Endothelial cell of umbilical vein (primary cell): ENCODE data around the gene PTPRU. TPM values are rescaled to one million over a fixed set of nuclear protein-coding genes. Genes with fewer than 3 reads are reported as not detected.

Experiments used
- BruUV-seq: library from RNA; stranded (reverse); fragments of 400-500 nt; replicated peaks from 2 replicates; lab custom pipeline; 2021; lab: Mats Ljungman, UMichigan
- CTCF ChIA-PET: fragments of 300-600, 350-600 bp; sonication (Branson Sonifier 250); formaldehyde crosslinking; loops from one replicate; lab custom pipeline; 2021; ENCODE audit warnings: antibody characterized with exemption, inconsistent platforms; lab: Charles Lee
- POLR2A ChIA-PET: fragments of 300-600, 350-600 bp; sonication (Branson Sonifier 250); formaldehyde crosslinking; loops from one replicate; lab custom pipeline; 2021; ENCODE audit warnings: antibody characterized with exemption, inconsistent platforms; lab: Charles Lee
- DNase-seq: peaks from one replicate; pipeline ENCODE4 v3.0.0-alpha.2; 2011; ENCODE audit warnings: low read depth, low spot score
- FAIRE-seq: peaks from 2 replicates; lab custom pipeline; 2011; peaks lifted over from hg19 to GRCh38; lab: Jason Lieb, UNC
- H2AFZ ChIP-seq: 2 replicates; pipeline ENCODE4 v1.6.0; 2012; ENCODE audit warnings: low read depth, low read length, control low read depth, inconsistent platforms
- H3K27ac ChIP-seq: 2 replicates; pipeline ENCODE4 v1.5.1; 2011; ENCODE audit warnings: low read depth, mild to moderate bottlenecking, control low read depth, low read length, moderate library complexity; ENCODE audit not compliant: insufficient read depth
- H3K27me3 ChIP-seq, 2 experiments: 2 replicates each; pipeline versions ENCODE4 v1.6.0 to v1.6.1; 2011; ENCODE audit warnings: low read length in 2 of 2, mixed read lengths in 1 of 2; ENCODE audit not compliant: control insufficient read depth in 2 of 2, insufficient read depth in 2 of 2
- H3K36me3 ChIP-seq, 2 experiments: 2 replicates in 1 of 2; 3 replicates in 1 of 2; pipeline ENCODE4 v1.5.1; 2011; ENCODE audit warnings: low read length in 2 of 2, mild to moderate bottlenecking in 1 of 2, moderate library complexity in 1 of 2; ENCODE audit not compliant: control insufficient read depth in 2 of 2, insufficient read depth in 2 of 2; ENCODE audit errors: extremely low read depth in 1 of 2
- H3K4me1 ChIP-seq: 3 replicates; pipeline ENCODE4 v1.5.1; 2011; ENCODE audit warnings: mild to moderate bottlenecking, low read length; ENCODE audit not compliant: control insufficient read depth, insufficient read depth; ENCODE audit errors: extremely low read depth
- H3K4me2 ChIP-seq: 2 replicates; pipeline ENCODE4 v1.6.1; 2011; ENCODE audit warnings: low read length, control low read depth, mixed read lengths; ENCODE audit not compliant: insufficient read depth
- H3K4me3 ChIP-seq, 3 experiments: fragments of 200-600 bp in 1 of 3; sonication (generic), shearing (Covaris generic) in 1 of 3; replicated peaks in 1 of 3; 2 replicates each; pipeline ENCODE4 v1.5.1; 2011 to 2016; ENCODE audit warnings: control low read depth in 3 of 3, low read length in 3 of 3, mild to moderate bottlenecking in 2 of 3, inconsistent platforms in 1 of 3, low read depth in 1 of 3, moderate library complexity in 1 of 3; ENCODE audit not compliant: insufficient read depth in 1 of 3
- H3K79me2 ChIP-seq: 2 replicates; pipeline ENCODE4 v1.6.0; 2012; ENCODE audit warnings: low read length, inconsistent platforms; ENCODE audit not compliant: control insufficient read depth, insufficient read depth
- H3K9ac ChIP-seq: replicated peaks from 2 replicates; pipeline ENCODE3; 2011; ENCODE audit warnings: low read length, control low read depth; ENCODE audit not compliant: insufficient read depth; ENCODE audit errors: extremely low read depth
- H3K9me1 ChIP-seq: replicated peaks from 3 replicates; pipeline ENCODE4 v1.6.0; 2011; ENCODE audit warnings: mild to moderate bottlenecking, low read length; ENCODE audit not compliant: control insufficient read depth, insufficient read depth; ENCODE audit errors: extremely low read depth
- H3K9me3 ChIP-seq: replicated peaks from 2 replicates; pipeline ENCODE4 v1.5.1; 2012; ENCODE audit warnings: low read length, inconsistent platforms; ENCODE audit not compliant: control insufficient read depth, insufficient read depth
- H4K20me1 ChIP-seq: replicated peaks from 2 replicates; pipeline ENCODE3; 2011; ENCODE audit warnings: mild to moderate bottlenecking, low read length; ENCODE audit not compliant: control insufficient read depth, insufficient read depth; ENCODE audit errors: extremely low read depth
- CTCF ChIP-seq, 2 donors: IDR thresholded peaks; 1 replicate in 1 of 2; 2 replicates in 1 of 2; pipeline ENCODE4 v1.5.1; 2011; ENCODE audit warnings: low read length in 2 of 2, mild to moderate bottlenecking in 2 of 2, moderate library complexity in 2 of 2, control low read depth in 1 of 2, inconsistent platforms in 1 of 2, low read depth in 1 of 2; ENCODE audit not compliant: insufficient read depth in 1 of 2; ENCODE audit errors: extremely low read depth in 1 of 2
- EZH2 ChIP-seq: IDR thresholded peaks from 2 replicates; pipeline ENCODE4 v1.6.1; 2012; ENCODE audit warnings: borderline replicate concordance, low read depth, mild to moderate bottlenecking, moderate library complexity, low read length, inconsistent platforms; ENCODE audit not compliant: severe bottlenecking
- FOS ChIP-seq: IDR thresholded peaks from 2 replicates; pipeline ENCODE4 v1.6.1; 2011; ENCODE audit warnings: mild to moderate bottlenecking, low read length, moderate library complexity, borderline replicate concordance; ENCODE audit not compliant: insufficient read depth
- GATA2 ChIP-seq: IDR thresholded peaks from 2 replicates; pipeline ENCODE4 v1.7.0; 2011; ENCODE audit warnings: low read depth, mild to moderate bottlenecking, moderate library complexity, mixed read lengths, low read length; ENCODE audit not compliant: insufficient read length, insufficient read depth
- JUN ChIP-seq: IDR thresholded peaks from 2 replicates; pipeline ENCODE4 v1.6.1; 2011; ENCODE audit warnings: borderline replicate concordance, low read depth; ENCODE audit not compliant: insufficient read length, insufficient read depth
- MAX ChIP-seq: IDR thresholded peaks from 2 replicates; pipeline ENCODE4 v1.6.1; 2011; ENCODE audit not compliant: insufficient read depth, insufficient read length
- MYC ChIP-seq: IDR thresholded peaks from one replicate; pipeline ENCODE4 v1.6.1; 2011; ENCODE audit warnings: mild to moderate bottlenecking, low read depth, low read length
- POLR2A ChIP-seq: IDR thresholded peaks from 2 replicates; pipeline ENCODE4 v1.6.1; 2012; ENCODE audit warnings: low read depth, mild to moderate bottlenecking, control low read depth, low read length
- POLR2AphosphoS5 ChIP-seq: IDR thresholded peaks from 2 replicates; pipeline ENCODE4 v1.6.1; 2012; ENCODE audit warnings: low read depth, mild to moderate bottlenecking, control low read depth, low read length, moderate library complexity; ENCODE audit not compliant: insufficient read depth
- dilution Hi-C: fragments of 300-500 bp; cut with MboI; formaldehyde crosslinking; loops from one replicate; pipeline ENCODE4 v1.15.0; 2019; ENCODE audit warnings: low sequenced_read_pairs; ENCODE audit not compliant: extremely low pct_ligation_motif_present
- intact Hi-C: fragments of 100-400 bp; cut with micrococcal nuclease; formaldehyde crosslinking; loops from one replicate; pipeline ENCODE4 v1.10.0; 2022
- polyA plus RNA-seq, 4 experiments: library from polyadenylated mRNA; depleted of rRNA in 3 of 4; stranded (reverse) in 3 of 4; unstranded in 1 of 4; fragments of >200 nt; gene quantifications; 2 replicates each; pipeline versions ENCODE4 v1.2.1 to v1.2.3, GENCODE V29; 2011 to 2012; ENCODE audit warnings: missing spikeins in 1 of 4
- total RNA-seq: library from RNA; stranded (reverse); gene quantifications from 2 replicates; pipeline ENCODE4 v1.2.3, GENCODE V29; 2021

The PTPRU gene
- total and polyA plus RNA-seq, 2 donors (not counting 3 experiments of a cell fraction or from before 2014, with no cell fraction given): 0.58 to 2.6 TPM

- Histone ChIP-seq H2AFZ (no peak overlapping the region), H3K9ac (no peak overlapping the region), H3K4me2 (no peak overlapping the region), H3K9me3 (no peaks in the 10 kb centered on the region), H3K4me3 (no peak overlapping the region), H3K36me3 (no peaks in the 10 kb centered on the region), H3K27me3 (peaks cover 8 to 11% of the 10 kb centered on the region in 2 experiments), H4K20me1 (no peaks in the 10 kb centered on the region), H3K4me1 (no peaks in the 10 kb centered on the region), H3K79me2 (no peaks in the 10 kb centered on the region), H3K9me1 (no peaks in the 10 kb centered on the region), H3K27ac (no peak overlapping the region)
- CTCF ChIA-PET: no interaction called here
- FAIRE-seq: no peak
- no TSS peak for BruUV-seq
- intact Hi-C loops: no loop called here
- POLR2A ChIA-PET: no interaction called here
- dilution Hi-C loops: no loop called here
- DNase-seq: no peak
- TF ChIP-seq MAX (no peak), MYC (no peak), POLR2A (no peak), FOS (no peak), EZH2 (no peak), POLR2AphosphoS5 (no peak), CTCF (IDR thresholded peaks at IDR 0.05; ENCODE audit: extremely low read depth in 1 of 2, insufficient read depth in 1 of 2, low read depth in 1 of 2, low read length in 2 of 2) (no peak), GATA2 (no peak), JUN (no peak)
Observed at GRCh38 chr1:29266912-29267311, 30.6 kb downstream of the PTPRU start.
